Measurements from ENCODE around the gene KRTAP12-3.

DNA sequence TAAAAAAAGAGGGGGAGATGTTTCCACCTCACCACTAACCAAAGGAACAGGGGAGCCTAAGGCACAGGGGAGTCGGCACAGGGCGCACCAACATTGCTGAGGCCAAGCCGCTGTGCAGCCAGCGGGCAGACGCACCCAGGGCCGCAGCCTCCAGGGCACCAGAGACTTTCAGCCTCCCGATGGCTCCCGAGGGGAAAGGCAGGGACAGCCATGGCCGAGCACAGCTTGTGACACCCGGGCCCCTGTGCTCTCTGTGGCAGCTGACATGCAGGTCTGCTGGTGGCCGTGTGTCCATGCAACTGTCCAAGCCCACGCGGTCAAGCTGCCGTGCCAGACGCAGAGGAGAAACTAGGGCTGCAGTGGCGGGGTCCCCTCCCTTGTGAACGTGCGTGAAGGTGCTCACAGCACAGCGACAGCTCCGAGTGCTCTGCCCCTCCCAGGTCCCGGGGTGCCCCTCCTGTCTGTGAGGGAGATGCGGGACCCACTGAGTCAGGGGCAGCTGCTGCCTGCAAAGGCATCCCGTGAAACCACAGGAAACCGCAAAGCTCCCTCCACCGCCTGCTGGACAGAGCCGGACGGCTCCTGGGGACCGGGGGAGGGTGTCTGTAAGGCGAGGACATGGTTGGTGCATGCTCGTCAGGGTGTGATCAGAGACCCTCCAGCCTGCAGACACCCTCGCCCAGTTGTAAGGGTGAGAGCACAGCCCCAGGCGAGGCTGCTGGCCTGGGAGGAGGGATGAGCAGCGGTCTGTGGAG lies 9.0 kb upstream of the KRTAP12-3 start:
- TF ChIP-seq SUZ12 (IDR thresholded peaks at IDR 0.05; ENCODE audit: extremely low read depth, insufficient read depth, insufficient read length) (no peak), YY1 (IDR thresholded peaks at IDR 0.05; ENCODE audit: insufficient read depth, insufficient read length) (no peak)

Measured in NT2/D1 (cell line).